ENCODE measurements around the gene ZNF831.

The ZNF831 gene

GRCh38 chr20:59179988-59180387, 16.4 kb downstream of the ZNF831 start:
- no peak for DNase-seq (ENCODE audit: low read depth in 2 of 2)

GRCh38 chr20:59181936-59182335, 18.3 kb downstream of the ZNF831 start:
- no peak for DNase-seq (ENCODE audit: low read depth in 2 of 2)

GRCh38 chr20:59182401-59183044, 18.9 kb downstream of the ZNF831 start:
- DNase-seq (ENCODE audit: low read depth in 2 of 2) = no peak

- no peak for DNase-seq (ENCODE audit: low read depth in 2 of 2)
Measured at GRCh38 chr20:59183751-59184150, 20.1 kb downstream of the ZNF831 start.

- DNase-seq (ENCODE audit: low read depth in 2 of 2) = peak in 1 of 2 donors; percentile 25
Measured at GRCh38 chr20:59184880-59185447, 21.3 kb downstream of the ZNF831 start.

- DNase-seq (ENCODE audit: low read depth in 2 of 2) = no peak
Measured at GRCh38 chr20:59185809-59186208, 22.2 kb downstream of the ZNF831 start.

- no peak for DNase-seq (ENCODE audit: low read depth in 2 of 2)
Measured at GRCh38 chr20:59190466-59190865, 26.8 kb downstream of the ZNF831 start.

GRCh38 chr20:59191036-59191755, 27.6 kb downstream of the ZNF831 start:
- DNase-seq (ENCODE audit: low read depth in 2 of 2) = no peak

GRCh38 chr20:59191756-59192532, 28.3 kb downstream of the ZNF831 start:
- DNase-seq (ENCODE audit: low read depth in 2 of 2) = no peak

GRCh38 chr20:59192533-59192896, 28.9 kb downstream of the ZNF831 start:
- no peak for DNase-seq (ENCODE audit: low read depth in 2 of 2)

GRCh38 chr20:59193325-59193724, 29.7 kb downstream of the ZNF831 start:
- no peak for DNase-seq (ENCODE audit: low read depth in 2 of 2)

GRCh38 chr20:59194023-59194935, 30.7 kb downstream of the ZNF831 start:
- DNase-seq (ENCODE audit: low read depth in 2 of 2) = no peak

- DNase-seq (ENCODE audit: low read depth in 2 of 2) = no peak
Measured at GRCh38 chr20:59195316-59195993, 31.8 kb downstream of the ZNF831 start.

GRCh38 chr20:59204165-59204894, 40.7 kb downstream of the ZNF831 start:
- no peak for DNase-seq (ENCODE audit: low read depth in 2 of 2)

- no peak for DNase-seq (ENCODE audit: low read depth in 2 of 2)
Measured at GRCh38 chr20:59205044-59205443, 41.4 kb downstream of the ZNF831 start.

- no peak for DNase-seq (ENCODE audit: low read depth in 2 of 2)
Measured at GRCh38 chr20:59207235-59207634, 43.6 kb downstream of the ZNF831 start.

GRCh38 chr20:59207742-59208357, 44.2 kb downstream of the ZNF831 start:
- DNase-seq (ENCODE audit: low read depth in 2 of 2) = peak; percentile 65 to 66

GRCh38 chr20:59210186-59210585, 46.6 kb downstream of the ZNF831 start:
- DNase-seq (ENCODE audit: low read depth in 2 of 2) = no peak

- no peak for DNase-seq (ENCODE audit: low read depth in 2 of 2)
Measured at GRCh38 chr20:59211208-59211765, 47.7 kb downstream of the ZNF831 start.

Measured in stimulated activated CD8-positive, alpha-beta memory T cell treated with anti-CD3 and anti-CD28 coated beads, Interleukin-2, amount 100 ng/mL, for 48 hours (primary cell).